ENCODE data around the gene GPR18. TPM values are rescaled to one million over a fixed set of nuclear protein-coding genes. Genes with fewer than 3 reads are reported as not detected.

The GPR18 gene
- total RNA-seq, 1 experiment from 2014 or later: not detected

GRCh38 chr13:99223587-99223986 lies 34.6 kb downstream of the GPR18 start:
- no peak for TF ChIP-seq MAX (IDR thresholded peaks at IDR 0.05)
- no peak for TF ChIP-seq REST (IDR thresholded peaks at IDR 0.05; ENCODE audit: low read depth)
- TF ChIP-seq CTCF (IDR thresholded peaks at IDR 0.05 in 2 of 3, conservative IDR thresholded peaks at IDR 0.05 in 1 of 3; ENCODE audit: borderline replicate concordance in 1 of 3, insufficient read depth in 1 of 3, low read depth in 2 of 3, low read length in 2 of 3): no peak
- no peak for TF ChIP-seq CBX3 (IDR thresholded peaks at IDR 0.05; ENCODE audit: low read depth)
- TF ChIP-seq ELF1 (IDR thresholded peaks at IDR 0.05; ENCODE audit: borderline replicate concordance, low read depth): no peak
- no peak for TF ChIP-seq SRF (IDR thresholded peaks at IDR 0.05; ENCODE audit: low read depth)
- TF ChIP-seq POLR2A (IDR thresholded peaks at IDR 0.05; ENCODE audit: borderline replicate concordance, extremely low read depth, insufficient read depth, insufficient read length): no peak
- no peak for TF ChIP-seq FOSL1 (IDR thresholded peaks at IDR 0.05; ENCODE audit: low read depth)
- TF ChIP-seq SP1 (IDR thresholded peaks at IDR 0.05; ENCODE audit: low read depth): no peak
- no peak for TF ChIP-seq EZH2phosphoT487 (IDR thresholded peaks at IDR 0.05; ENCODE audit: borderline replicate concordance)
- no peak for TF ChIP-seq RAD21 (IDR thresholded peaks at IDR 0.05; ENCODE audit: low read depth)
- no peak for TF ChIP-seq EZH2 (IDR thresholded peaks at IDR 0.05)
- H3K4me1 ChIP-seq (ENCODE audit: control insufficient read depth in 1 of 2, insufficient read depth in 2 of 2, low read length in 2 of 2): peaks cover 2 to 5% of the 10 kb centered on the region in 2 experiments; a peak in 2 of 4 replicates

More at GRCh38 chr13:99223587-99223986, 34.6 kb downstream of the GPR18 start:
- H3K36me3 ChIP-seq (ENCODE audit: control insufficient read depth in 1 of 2, insufficient read depth in 2 of 2, low read length in 2 of 2): no peaks in the 10 kb centered on the region
- H3K27me3 ChIP-seq (ENCODE audit: insufficient read depth, low read length): no peaks in the 10 kb centered on the region
- H3K9me2 ChIP-seq (ENCODE audit: insufficient read depth): no peaks in the 10 kb centered on the region
- intact Hi-C loops (cut with micrococcal nuclease): no loop called here
- RAD21 ChIA-PET (ENCODE audit: low non-redundant PET in 1 of 2, low total read pairs in 2 of 2, uncharacterized antibody in 2 of 2, unreplicated experiment in 2 of 2): no interaction called here
- H3K4me3 ChIP-seq (replicated peaks in 1 of 2; ENCODE audit: low read depth in 1 of 2, low read length in 2 of 2): no peak overlapping the region
- H3K9me3 ChIP-seq (ENCODE audit: control insufficient read depth in 1 of 2, insufficient read depth in 1 of 2, low read depth in 1 of 2, low read length in 2 of 2): no peaks in the 10 kb centered on the region
- H3K27ac ChIP-seq (ENCODE audit: low read depth, low read length): no peak overlapping the region
- peaks cover 97% of the 10 kb centered on the region for H3K79me2 ChIP-seq (ENCODE audit: insufficient read depth, low read length)
- no peak overlapping the region for H3K4me2 ChIP-seq (ENCODE audit: low read length)
- no TSS peak for BruUV-seq (replicated peaks)
- ATAC-seq: no peak
- POLR2A ChIA-PET: no interaction called here
- CTCF ChIA-PET: no interaction called here
- DNase-seq (ENCODE audit: low read depth, low spot score): no peak
- H3K9ac ChIP-seq (ENCODE audit: low read length): no peak overlapping the region
- peaks cover 17% of the 10 kb centered on the region; the same call in 1 of the 2 replicates for H4K20me1 ChIP-seq (ENCODE audit: insufficient read depth)
- H2AFZ ChIP-seq (ENCODE audit: low read depth, low read length, poor library complexity, severe bottlenecking): no peak overlapping the region
